Kidney capillary endothelial cell (primary cell): Measurements from ENCODE around the gene RFXANK.
"Not testable (repeated sequence)": the region's sequence is repeated elsewhere in the genome, so short reads cannot be mapped to it uniquely, and the experiment has no call there.

Experiments used
- DNase-seq: peaks from one replicate; pipeline ENCODE4 v3.0.0-alpha.2; 2018; ENCODE audit warnings: low spot score

Gene RFXANK

DNA sequence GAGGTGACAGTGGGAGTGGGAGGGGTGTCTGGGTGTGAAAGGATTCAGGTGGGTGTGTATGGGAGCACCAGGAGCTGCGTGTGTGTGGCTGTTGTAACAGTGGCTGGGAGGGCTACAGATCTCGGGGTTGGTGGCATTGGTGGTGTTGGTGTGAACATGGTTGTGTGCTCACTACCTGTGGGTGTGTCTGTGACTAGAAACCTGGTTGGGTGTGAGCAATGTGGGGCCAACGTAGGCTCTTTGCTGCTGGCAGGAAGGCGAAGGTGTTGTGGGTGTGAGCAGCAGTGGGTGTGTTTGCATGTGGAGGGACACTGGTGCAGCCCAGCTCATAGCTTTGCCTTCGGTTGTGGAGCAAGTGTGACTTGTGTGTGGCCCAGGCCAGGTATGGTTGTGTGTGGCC lies 14.9 kb downstream of the RFXANK start:
- no peak for DNase-seq

DNA sequence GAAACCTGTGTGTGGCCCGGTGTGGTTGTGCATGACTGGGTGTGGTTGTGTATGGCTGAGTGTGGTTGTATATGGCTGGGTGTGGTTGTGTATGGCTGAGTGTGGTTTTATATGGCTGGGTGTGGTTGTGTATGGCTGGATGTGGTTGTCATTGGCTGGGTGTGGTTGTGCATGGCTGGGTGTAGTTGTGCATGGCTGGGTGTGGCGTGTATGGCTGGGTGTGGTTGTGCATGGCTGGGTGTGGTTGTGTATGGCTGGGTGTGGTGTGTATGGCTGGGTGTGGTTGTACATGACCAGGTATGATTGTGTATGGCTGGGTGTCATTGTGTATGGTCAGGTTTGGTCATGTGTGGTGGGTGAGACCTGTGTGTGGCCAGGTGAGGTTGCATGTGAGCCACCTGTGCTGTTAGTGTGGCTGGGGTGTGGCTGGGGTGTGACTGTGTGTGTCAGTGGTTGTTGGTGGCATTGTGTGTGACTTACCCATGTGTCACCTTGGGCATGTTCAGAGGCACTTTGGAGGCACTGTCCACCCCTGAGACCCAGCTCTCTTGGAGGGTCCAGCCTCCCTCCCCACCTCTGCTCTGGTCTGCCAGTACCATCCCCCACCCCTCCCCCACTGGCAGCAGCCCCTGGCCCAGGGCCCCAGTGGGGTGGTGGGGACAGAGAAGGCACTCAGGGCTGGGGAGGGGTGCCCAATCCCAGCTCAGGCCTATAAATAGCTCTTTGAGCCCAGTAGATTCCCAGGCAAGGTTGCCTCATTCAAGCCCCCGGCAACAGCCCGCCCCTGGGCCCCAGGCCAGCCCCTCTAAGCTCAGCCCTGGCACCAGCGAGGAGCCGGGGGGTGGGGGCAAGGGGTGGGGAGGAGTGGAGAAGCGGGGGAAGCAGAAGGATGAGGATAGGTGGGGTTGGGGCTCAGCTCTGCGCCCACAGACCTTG lies 15.8 kb downstream of the RFXANK start:
- DNase-seq: no peak

DNA sequence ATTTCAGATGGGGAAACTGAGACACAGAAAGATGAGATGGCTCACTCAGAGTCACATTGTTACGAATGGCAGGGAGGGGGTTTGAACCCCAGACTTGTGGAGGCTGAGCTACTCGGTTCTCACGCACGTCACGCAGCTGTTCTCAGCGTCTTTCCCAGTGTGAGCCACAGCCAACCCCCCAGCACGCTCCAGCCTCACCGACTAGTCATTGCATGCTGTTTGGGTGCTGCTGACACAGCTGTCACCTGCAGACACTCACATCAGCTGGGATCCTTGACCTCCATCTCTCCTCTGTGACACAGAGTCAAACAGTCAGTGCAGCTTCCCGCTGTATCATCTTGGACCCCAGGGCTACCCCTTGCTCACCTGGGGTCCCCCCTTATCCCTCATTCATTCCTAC lies 17.3 kb downstream of the RFXANK start:
- DNase-seq: no peak

DNA sequence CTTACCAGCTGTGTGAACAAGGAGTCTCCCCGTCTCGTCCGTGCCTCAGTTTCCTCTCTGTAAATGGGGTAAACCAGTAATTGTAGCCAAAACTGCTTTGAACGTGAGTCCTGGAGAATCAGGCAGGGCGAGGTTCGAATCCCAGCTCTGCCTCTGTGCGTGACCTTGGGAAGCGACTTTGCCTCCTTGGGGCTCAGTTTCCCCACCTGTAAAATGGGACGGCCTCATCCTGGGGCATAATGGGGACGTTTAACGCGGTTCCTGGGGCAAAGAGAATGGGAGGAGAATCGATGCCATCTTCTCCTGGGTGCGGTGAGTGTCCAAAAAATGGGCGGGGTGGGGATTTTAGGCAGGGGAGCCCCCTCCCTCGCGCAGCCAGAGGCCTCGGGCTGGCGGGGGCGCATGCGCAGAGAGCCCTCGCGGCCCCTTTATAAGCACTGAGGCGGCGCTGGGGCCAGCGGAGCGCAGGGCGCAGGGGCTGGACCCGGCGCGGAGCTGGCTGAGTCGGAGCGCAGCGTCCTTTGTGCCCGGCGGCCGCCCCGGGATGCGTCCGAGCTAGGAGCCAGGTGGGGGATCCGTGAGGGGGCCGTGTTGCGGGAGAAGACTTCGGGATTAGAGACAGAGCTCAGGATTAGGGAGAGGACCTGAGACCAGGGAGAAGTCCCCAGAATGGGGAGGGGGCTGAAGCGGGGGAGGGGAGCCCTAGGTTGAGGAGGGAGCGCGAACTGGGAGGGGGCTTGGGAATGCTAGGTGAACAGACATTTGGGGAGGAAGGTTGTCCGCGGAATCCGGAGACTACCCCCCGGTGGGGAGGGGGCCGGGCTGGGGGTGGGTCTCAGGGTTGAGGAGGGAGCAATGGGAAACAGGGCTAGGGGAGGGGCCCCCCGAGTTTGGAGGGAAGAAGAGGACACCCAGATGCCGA lies 19.7 kb downstream of the RFXANK start, which contains the start of gene NCAN:
Gene NCAN (plus strand): TSS at position 460 of the 922 bp plus-strand sequence. CDS start 4,996 bp downstream, outside the sequence.
- no peak for DNase-seq

DNA sequence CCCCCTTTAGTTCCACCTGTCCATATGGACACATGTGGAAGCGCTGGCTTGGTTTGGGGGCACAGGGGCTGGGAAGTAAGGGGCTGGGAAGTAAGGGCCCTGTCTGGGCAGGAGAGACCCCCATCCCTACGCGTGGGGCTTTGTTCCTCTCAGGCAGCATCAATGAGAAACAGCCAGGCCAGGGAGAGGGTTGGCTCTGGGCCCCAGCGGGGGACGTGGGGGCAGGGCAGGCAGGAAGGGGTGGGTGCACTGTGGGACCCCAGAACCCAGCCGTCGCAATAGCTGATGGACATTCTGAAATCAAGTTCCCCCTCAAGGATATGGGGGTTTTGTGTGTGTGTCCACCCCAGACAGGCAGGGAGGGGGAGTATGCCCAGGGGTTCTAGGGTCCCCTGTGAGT lies 20.9 kb downstream of the RFXANK start:
- DNase-seq: no peak

DNA sequence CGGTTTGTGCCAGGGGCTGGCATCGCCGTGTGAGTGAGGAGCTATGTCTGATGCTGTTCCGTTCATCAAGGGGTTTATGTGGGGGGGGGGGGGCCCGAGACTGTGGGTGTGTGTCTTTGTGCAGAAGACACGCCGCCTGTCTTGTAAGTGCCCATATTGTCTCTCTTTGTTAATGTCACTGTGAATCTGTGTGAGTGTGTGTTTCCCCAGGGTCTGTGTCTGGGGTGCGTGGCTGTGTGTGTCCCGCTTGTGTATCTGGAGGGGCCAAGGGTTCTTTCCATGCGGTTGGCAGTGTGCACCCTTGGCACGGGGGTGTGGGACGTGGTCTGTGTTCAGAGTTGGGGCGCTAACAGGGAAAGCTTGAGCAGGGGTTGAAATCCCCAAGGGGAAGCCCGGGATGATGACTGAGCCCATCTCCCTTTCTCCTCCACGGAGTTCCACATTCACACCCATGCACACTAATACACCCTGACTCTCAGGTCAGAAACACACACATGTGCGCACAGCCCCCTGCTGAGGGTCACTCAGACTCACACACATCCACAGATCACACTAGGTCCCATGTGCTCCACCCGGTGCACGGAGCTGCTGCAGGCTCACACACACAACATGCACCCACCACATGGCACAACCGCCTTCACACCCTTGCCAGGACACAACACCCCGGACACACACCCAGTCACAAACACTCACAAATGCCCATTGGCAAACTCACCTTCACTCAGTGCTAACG lies 21.5 kb downstream of the RFXANK start:
- DNase-seq: no peak

DNA sequence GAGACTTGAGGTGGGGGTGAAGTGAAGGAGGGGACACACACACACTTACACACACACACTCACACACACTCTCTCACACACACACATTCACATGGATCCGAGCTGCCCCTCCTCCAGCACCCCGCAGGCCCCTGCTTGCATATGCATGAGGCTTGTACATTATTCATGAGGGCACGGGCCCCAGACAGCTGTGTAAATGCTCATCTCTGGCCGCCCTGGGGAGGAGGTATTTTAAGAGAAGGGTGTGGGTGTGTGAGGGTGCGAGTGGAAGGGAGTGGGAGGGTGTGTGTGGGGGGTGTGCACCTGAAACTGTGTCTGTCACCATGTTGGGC lies 22.1 kb downstream of the RFXANK start:
- DNase-seq: no peak

DNA sequence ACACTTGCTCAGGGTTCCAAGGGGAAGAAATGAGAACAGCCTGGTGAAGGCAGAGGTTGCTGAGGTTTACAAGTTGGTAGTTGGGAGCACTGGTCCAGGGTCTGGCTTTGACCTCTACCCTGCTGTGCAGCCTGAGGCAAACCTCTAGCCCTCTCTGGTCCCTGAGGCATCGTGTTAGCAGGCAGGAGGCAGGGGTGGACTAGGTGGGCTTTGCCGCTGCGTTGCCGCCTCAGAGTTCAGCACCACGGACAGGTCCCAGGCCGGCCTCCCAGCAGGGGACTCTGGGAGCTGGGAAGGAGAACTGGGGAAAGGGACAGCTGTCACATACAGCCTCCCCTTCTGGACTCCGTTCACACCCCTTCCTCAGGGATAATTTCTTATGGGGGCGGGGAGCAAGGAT lies 22.8 kb downstream of the RFXANK start:
- peak; percentile 38 for DNase-seq

DNA sequence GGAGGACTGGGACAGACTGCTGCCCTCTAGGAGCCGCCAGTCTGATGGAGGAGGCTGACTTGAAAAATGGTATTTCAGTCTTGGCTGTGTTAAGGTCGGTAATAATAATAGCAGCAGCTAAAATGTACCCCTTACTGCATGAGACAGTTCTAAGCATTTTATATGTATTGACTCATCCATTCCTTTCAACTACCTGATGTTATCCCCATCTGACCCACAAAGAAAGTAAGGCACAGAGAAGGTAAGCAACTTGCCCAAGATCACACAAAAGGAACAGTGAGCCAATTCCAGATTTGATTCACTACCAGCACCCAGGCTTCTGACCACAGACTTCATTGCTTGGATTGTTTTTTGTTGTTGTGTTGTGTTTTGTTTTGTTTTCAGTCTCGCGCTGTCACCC lies 23.7 kb downstream of the RFXANK start:
- DNase-seq: no peak

DNA sequence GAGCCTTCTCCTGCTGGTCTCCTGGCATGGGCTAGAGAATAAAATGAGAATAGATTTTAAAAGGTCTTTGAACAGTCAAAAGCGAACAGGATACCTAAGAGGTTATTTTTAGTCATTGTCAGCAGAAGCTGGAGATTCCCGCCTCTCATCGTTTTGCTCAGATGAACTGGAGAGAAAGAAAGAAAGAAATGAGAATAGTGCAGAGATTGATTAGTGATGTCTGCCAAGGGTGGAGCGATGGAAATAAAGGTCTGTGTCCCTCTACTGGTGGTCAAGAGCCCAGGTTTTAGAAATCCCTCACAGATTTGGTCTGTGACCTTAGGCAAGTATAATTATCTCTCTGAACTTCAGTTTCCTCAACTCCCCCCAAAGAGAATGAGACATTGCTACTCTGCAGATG lies 25.0 kb downstream of the RFXANK start:
- no peak for DNase-seq

DNA sequence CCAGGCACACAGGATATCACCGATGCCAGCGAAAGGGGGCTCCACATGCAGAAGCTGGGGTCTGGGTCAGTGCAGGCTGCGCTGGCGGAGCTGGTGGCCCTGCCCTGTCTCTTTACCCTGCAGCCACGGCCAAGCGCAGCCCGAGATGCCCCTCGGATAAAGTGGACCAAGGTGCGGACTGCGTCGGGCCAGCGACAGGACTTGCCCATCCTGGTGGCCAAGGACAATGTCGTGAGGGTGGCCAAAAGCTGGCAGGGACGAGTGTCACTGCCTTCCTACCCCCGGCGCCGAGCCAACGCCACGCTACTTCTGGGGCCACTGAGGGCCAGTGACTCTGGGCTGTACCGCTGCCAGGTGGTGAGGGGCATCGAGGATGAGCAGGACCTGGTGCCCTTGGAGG lies 26.9 kb downstream of the RFXANK start:
- DNase-seq: no peak

DNA sequence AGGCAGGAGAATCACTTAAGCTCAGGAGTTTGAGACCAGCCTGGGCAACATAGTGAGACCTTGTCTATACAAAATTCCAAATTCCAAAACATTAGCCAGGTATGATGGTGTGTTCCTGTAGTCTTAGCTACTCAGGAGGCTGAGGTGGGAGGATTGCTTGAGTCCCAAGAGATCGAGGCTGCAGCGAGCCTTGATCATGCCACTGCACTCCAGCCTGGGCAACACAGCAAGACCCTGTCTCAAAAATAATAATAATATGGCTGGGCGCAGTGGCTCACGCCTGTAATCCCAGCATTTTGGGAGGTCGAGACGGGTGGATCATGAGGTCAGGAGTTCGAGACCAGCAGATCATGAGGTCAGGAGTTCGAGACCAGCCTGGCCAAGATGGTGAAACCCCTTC lies 28.9 kb downstream of the RFXANK start:
- not testable (repeated sequence) for DNase-seq

DNA sequence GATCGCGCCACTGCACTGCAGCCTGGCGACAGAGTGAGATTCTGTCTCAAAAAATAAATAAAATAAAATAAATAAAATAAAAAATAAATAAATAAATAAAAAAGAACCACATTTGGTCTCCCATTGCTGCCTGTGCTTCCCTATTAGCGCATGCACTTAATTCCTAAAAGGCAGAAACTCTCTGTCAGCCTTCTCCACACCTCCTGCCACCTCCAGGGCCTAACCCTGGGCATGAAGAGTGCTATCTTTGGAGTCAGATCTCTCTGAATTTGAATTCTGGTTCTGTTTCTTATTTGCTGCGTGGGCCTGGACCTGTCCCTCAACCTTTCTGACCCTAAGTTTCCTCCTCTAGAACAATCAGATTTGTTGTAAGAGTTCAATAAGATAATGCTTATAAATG lies 31.0 kb downstream of the RFXANK start:
- DNase-seq: no peak

DNA sequence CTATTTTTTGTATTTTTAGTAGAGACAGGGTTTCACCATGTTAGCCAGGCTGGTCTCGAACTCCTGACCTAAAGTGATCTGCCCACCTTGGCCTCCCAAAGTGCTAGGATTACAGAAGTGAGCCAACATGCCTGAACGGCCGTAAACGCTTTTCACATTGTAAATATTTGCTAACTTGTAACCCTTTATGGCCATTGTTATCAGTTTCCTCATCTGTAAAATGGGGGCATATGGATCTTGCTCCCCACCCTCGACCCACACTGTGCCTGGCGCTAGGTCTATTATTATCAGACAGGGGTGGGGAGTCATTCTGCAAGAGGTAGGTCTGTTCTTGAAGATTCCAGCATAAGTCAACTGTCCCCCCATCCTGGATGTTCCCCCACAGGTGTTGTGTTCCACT lies 31.6 kb downstream of the RFXANK start:
- DNase-seq: no peak

DNA sequence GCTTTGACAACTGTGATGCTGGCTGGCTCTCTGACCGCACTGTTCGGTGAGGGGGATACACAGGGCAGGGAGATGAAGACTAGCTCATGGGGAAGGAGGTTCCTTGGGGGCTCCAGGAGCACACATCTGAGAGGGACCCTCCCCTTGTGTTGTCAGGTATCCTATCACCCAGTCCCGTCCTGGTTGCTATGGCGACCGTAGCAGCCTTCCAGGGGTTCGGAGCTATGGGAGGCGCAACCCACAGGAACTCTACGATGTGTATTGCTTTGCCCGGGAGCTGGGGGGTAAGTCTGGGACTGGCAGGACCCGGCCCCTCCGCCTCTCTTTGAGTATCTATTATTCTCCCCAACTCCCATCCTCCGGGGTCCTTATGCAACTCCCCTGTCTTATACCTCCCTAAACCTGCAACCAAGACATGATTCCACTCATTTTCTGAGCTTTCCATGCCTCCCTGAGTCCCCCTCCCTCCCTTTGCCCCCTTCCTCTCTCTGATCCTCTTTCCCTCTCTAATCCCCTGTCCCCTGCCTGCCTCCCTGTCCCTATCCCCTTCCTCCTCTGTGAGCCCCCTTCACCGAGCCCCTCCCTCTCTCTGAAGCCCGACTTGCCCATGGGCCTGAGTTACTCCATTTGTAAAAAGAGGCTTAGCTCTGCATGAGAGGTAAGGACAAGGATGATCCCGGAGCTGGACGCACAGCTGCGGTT lies 32.2 kb downstream of the RFXANK start:
- DNase-seq: no peak

DNA sequence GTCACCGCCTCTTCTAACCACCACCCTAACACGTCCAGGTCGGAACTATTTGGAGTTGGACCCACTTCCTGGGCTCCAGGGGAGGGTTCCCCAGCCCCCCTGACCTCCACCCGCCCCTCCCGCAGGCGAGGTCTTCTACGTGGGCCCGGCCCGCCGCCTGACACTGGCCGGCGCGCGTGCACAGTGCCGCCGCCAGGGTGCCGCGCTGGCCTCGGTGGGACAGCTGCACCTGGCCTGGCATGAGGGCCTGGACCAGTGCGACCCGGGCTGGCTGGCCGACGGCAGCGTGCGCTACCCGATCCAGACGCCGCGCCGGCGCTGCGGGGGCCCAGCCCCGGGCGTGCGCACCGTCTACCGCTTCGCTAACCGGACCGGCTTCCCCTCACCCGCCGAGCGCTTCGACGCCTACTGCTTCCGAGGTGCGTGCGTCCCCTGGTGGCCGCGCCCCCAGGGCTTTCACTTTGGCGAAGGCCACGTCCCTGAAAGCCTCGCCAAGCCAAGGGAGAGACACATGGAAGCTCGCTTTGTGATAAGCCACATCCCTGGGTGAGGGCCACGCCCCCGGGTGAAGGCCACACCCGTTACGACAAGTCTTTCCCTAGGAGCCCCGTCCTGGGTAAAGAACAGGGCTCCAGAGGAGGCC lies 32.9 kb downstream of the RFXANK start:
- peak; percentile 15 for DNase-seq

DNA sequence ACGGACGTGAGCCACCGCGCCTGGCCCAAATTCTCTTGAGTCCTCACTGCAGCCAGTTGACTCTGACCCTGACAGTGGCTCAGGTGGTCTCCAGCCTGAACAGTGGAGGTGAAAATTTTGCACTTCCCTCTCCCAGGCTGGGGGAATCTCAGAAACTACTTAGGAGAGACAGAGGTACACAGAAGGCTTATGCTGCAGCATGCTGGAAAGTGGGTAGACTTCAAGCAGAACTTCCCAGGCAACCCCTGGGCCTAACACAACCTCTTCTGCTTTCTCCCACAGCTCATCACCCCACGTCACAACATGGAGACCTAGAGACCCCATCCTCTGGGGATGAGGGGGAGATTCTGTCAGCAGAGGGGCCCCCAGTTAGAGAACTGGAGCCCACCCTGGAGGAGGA lies 34.1 kb downstream of the RFXANK start:
- no peak for DNase-seq

DNA sequence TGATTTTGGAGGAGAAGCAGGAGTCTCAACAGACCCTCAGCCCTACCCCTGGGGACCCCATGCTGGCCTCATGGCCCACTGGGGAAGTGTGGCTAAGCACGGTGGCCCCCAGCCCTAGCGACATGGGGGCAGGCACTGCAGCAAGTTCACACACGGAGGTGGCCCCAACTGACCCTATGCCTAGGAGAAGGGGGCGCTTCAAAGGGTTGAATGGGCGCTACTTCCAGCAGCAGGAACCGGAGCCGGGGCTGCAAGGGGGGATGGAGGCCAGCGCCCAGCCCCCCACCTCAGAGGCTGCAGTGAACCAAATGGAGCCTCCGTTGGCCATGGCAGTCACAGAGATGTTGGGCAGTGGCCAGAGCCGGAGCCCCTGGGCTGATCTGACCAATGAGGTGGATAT lies 34.6 kb downstream of the RFXANK start:
- DNase-seq: no peak

DNA sequence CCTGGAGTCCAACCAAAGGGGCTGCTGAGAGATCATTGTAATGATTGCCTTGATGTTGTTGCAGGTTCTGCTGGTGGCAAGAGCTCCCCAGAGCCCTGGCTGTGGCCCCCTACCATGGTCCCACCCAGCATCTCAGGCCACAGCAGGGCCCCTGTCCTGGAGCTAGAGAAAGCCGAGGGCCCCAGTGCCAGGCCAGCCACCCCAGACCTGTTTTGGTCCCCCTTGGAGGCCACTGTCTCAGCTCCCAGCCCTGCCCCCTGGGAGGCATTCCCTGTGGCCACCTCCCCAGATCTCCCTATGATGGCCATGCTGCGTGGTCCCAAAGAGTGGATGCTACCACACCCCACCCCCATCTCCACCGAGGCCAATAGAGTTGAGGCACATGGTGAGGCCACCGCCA lies 35.2 kb downstream of the RFXANK start:
- no peak for DNase-seq

DNA sequence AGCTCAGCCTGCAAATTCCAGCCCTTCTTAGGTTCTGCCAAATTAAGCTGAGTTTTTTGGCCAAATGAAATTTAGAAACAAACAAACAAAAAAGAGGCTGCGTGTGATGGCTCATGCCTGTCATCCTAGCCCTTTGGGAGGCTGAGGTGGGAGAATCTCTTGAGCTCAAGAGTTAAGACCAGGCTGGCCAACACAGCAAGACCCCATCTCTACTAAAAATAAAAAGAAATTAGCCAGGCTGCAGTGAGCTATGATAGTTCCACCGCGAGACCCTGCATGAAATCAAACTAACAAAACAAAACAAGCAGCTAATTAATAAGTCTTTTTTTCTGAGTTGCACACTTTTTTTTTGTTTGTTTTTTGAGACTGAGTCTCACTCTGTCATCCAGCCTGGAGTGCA lies 37.6 kb downstream of the RFXANK start:
- no peak for DNase-seq

DNA sequence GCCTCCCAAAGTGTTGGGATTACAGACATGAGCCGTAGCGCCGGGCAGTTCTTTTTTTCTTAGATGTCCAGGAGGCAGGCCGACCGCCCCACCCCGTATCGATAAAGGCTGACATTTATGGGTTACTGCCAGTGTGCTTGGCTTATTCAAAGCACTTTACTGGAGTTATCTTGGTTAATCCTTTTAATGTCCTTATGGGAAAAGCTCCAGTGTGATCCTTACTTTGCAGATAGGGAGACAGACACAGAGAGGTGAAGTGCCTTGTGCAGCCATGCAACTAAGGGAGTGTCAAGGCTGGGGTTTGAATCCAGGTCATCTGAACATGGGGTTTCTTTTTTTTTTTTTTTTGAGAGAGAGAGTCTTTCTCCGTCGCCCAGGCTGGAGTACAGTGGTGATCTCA lies 38.9 kb downstream of the RFXANK start:
- DNase-seq: no peak
